ENCODE results near the gene PRPF18. TPM values are rescaled to one million over a fixed set of nuclear protein-coding genes. Genes with fewer than 3 reads are reported as not detected.
A peak's percentile ranks its signal among the peaks of the same experiment; 100 is the strongest.

Gene PRPF18
- total RNA-seq, 1 donor from 2014 or later: 17.0 TPM

GRCh38 chr10:13633689-13634088, 46.9 kb downstream of the PRPF18 start:
- ATAC-seq (peak; percentile 90), DNase-seq (peak; percentile 86)
- intact Hi-C loops (cut with micrococcal nuclease): no loop called here

- intact Hi-C loops (cut with micrococcal nuclease): no loop called here
- DNase-seq: no peak
- ATAC-seq: peak; percentile 59
These were observed 47.4 kb downstream of the PRPF18 start for GRCh38 chr10:13634207-13634606.

- intact Hi-C loops (cut with micrococcal nuclease): no loop called here
- ATAC-seq: no peak
- DNase-seq: no peak
These were observed 50.0 kb downstream of the PRPF18 start for GRCh38 chr10:13636776-13637175.

GRCh38 chr10:13637303-13637856, 50.6 kb downstream of the PRPF18 start:
- DNase-seq (no peak), ATAC-seq (no peak)
- intact Hi-C loops (cut with micrococcal nuclease): no loop called here

- ATAC-seq (no peak), DNase-seq (no peak)
- intact Hi-C loops (cut with micrococcal nuclease): no loop called here
These were observed 51.1 kb downstream of the PRPF18 start for GRCh38 chr10:13637894-13638293.

- ATAC-seq: no peak
- intact Hi-C loops (cut with micrococcal nuclease): no loop called here
These were observed 55.5 kb downstream of the PRPF18 start for GRCh38 chr10:13642293-13642692.

GRCh38 chr10:13643016-13643415, 56.3 kb downstream of the PRPF18 start:
- ATAC-seq (no peak), DNase-seq (no peak)
- intact Hi-C loops (cut with micrococcal nuclease): no loop called here

More at GRCh38 chr10:13642293-13642692, 55.5 kb downstream of the PRPF18 start:
- no peak for DNase-seq

- DNase-seq (no peak), ATAC-seq (no peak)
- intact Hi-C loops (cut with micrococcal nuclease): no loop called here
These were observed 58.1 kb downstream of the PRPF18 start for GRCh38 chr10:13644866-13645265.

GRCh38 chr10:13648425-13648824, 61.7 kb downstream of the PRPF18 start:
- ATAC-seq: no peak
- DNase-seq: no peak
- intact Hi-C loops (cut with micrococcal nuclease): no loop called here

- ATAC-seq (no peak), DNase-seq (no peak)
- intact Hi-C loops (cut with micrococcal nuclease): no loop called here
These were observed 63.2 kb downstream of the PRPF18 start for GRCh38 chr10:13649844-13650520.

GRCh38 chr10:13650961-13651360, 64.2 kb downstream of the PRPF18 start:
- intact Hi-C loops (cut with micrococcal nuclease): no loop called here
- DNase-seq (no peak), ATAC-seq (no peak)

GRCh38 chr10:13651969-13652720, 65.4 kb downstream of the PRPF18 start:
- no peak for DNase-seq
- ATAC-seq: no peak
- intact Hi-C loops (cut with micrococcal nuclease): no loop called here

GRCh38 chr10:13652860-13653259, 66.1 kb downstream of the PRPF18 start:
- intact Hi-C loops (cut with micrococcal nuclease): no loop called here

GRCh38 chr10:13654118-13654830, 67.5 kb downstream of the PRPF18 start:
- ATAC-seq (no peak), DNase-seq (no peak)
- intact Hi-C loops (cut with micrococcal nuclease): no loop called here

More at GRCh38 chr10:13652860-13653259, 66.1 kb downstream of the PRPF18 start:
- ATAC-seq (peak; percentile 45), DNase-seq (no peak)

GRCh38 chr10:13654846-13655245, 68.1 kb downstream of the PRPF18 start:
- peak; percentile 30 for ATAC-seq
- intact Hi-C loops (cut with micrococcal nuclease): no loop called here
- DNase-seq: no peak

- ATAC-seq: no peak
- intact Hi-C loops (cut with micrococcal nuclease): no loop called here
- no peak for DNase-seq
These were observed 69.8 kb downstream of the PRPF18 start for GRCh38 chr10:13656337-13657100.

GRCh38 chr10:13657101-13657680, 70.4 kb downstream of the PRPF18 start:
- intact Hi-C loops (cut with micrococcal nuclease): no loop called here
- no peak for DNase-seq

GRCh38 chr10:13658264-13658663, 71.5 kb downstream of the PRPF18 start:
- intact Hi-C loops (cut with micrococcal nuclease): no loop called here
- ATAC-seq (no peak), DNase-seq (no peak)

More at GRCh38 chr10:13657101-13657680, 70.4 kb downstream of the PRPF18 start:
- no peak for ATAC-seq
